A549 (cell line): ENCODE results near the gene TRPV4. TPM values are rescaled to one million over a fixed set of nuclear protein-coding genes. Genes with fewer than 3 reads are reported as not detected.

Source experiments
- ATAC-seq, 2 experiments: fragments of 200-7000 bp in 1 of 2; fragments of >200 bp in 1 of 2; cut with Nextera tagmentation in 1 of 2; cut with Tn5 transposase in 1 of 2; 3 replicates each; pipeline versions ENCODE4 v1.8.0 to v1.9.1; 2018 to 2020; ENCODE audit warnings: mild to moderate bottlenecking in 1 of 2, moderate library complexity in 1 of 2
- CTCF ChIA-PET: fragments of 300-600 bp; sonication (Branson Sonifier 250); formaldehyde crosslinking; extraction: SDS; loops from one replicate; lab custom pipeline; 2021; ENCODE audit warnings: antibody characterized with exemption, inconsistent platforms; lab: Yijun Ruan, JAX
- POLR2A ChIA-PET: fragments of 350-600 bp; formaldehyde crosslinking; extraction: SDS; loops from one replicate; lab custom pipeline; 2021; ENCODE audit warnings: antibody characterized with exemption, inconsistent platforms; lab: Yijun Ruan, JAX
- DNase-seq, 2 experiments: peaks; one replicate each; pipeline versions ENCODE4 v3.0.0 to v3.0.0-alpha.2; 2011 to 2016; ENCODE audit warnings: low read depth in 1 of 2, low spot score in 1 of 2
- FAIRE-seq: peaks from 2 replicates; lab custom pipeline; 2011; peaks lifted over from hg19 to GRCh38; lab: Jason Lieb, UNC
- H3K27ac ChIP-seq, 2 experiments: fragments of >200 bp; sonication (Bioruptor Twin); formaldehyde crosslinking; 3 replicates each; pipeline ENCODE4 v1.5.1; 2016 to 2017
- H3K4me1 ChIP-seq: fragments of >200 bp; sonication (Bioruptor Twin); formaldehyde crosslinking; 3 replicates; pipeline ENCODE4 v1.6.1; 2016
- H3K4me2 ChIP-seq: fragments of >200 bp; sonication (Bioruptor Twin); formaldehyde crosslinking; 3 replicates; pipeline ENCODE4 v1.6.1; 2016
- H3K4me3 ChIP-seq: fragments of >200 bp; sonication (Bioruptor Twin); formaldehyde crosslinking; 3 replicates; pipeline ENCODE4 v1.5.1; 2016
- H3K9me3 ChIP-seq: fragments of >200 bp; sonication (Bioruptor Twin); formaldehyde crosslinking; 3 replicates; pipeline ENCODE4 v1.6.1; 2016
- CEBPB ChIP-seq, 2 experiments: fragments of >200 bp in 1 of 2; sonication (Bioruptor Twin) in 1 of 2; formaldehyde crosslinking in 1 of 2; IDR thresholded peaks; 2 replicates each; pipeline ENCODE4 v1.6.1; 2012 to 2016
- EHMT2 ChIP-seq: fragments of 200-600 bp; sonication (generic); IDR thresholded peaks from 2 replicates; pipeline ENCODE4 v1.6.1; 2016; ENCODE audit warnings: antibody characterized with exemption, low read depth, mild to moderate bottlenecking, moderate library complexity
- ESRRA ChIP-seq: fragments of 150-350 bp; IDR thresholded peaks from 2 replicates; pipeline ENCODE4 v1.6.1; 2014; ENCODE audit warnings: mild to moderate bottlenecking, low read length, borderline replicate concordance
- FOXS1 ChIP-seq: fragments of 250-450 bp; sonication (Bioruptor Pico); IDR thresholded peaks from 2 replicates; pipeline ENCODE4 v1.5.0; 2020; ENCODE audit warnings: mild to moderate bottlenecking, moderate library complexity
- GATA3 ChIP-seq: IDR thresholded peaks from 2 replicates; pipeline ENCODE4 v1.6.1; 2012; ENCODE audit warnings: borderline replicate concordance
- HDAC2 ChIP-seq: fragments of 200-600 bp; sonication (generic); IDR thresholded peaks from 2 replicates; pipeline ENCODE4 v1.6.1; 2016
- HEYL ChIP-seq: fragments of 250-450 bp; sonication (Bioruptor Pico); IDR thresholded peaks from 2 replicates; pipeline ENCODE4 v1.8.0; 2021; ENCODE audit warnings: mild to moderate bottlenecking, moderate library complexity
- HOXB5 ChIP-seq: fragments of 250-450 bp; sonication (Bioruptor Pico); IDR thresholded peaks from 2 replicates; pipeline ENCODE4 v1.5.0; 2020; ENCODE audit warnings: mild to moderate bottlenecking, moderate library complexity
- KDM5A ChIP-seq: fragments of 200-600 bp; sonication (generic); IDR thresholded peaks from 2 replicates; pipeline ENCODE4 v1.6.1; 2016; ENCODE audit warnings: antibody characterized with exemption, mild to moderate bottlenecking
- MAZ ChIP-seq: fragments of 150-350 bp; IDR thresholded peaks from 2 replicates; pipeline ENCODE4 v1.6.1; 2014; ENCODE audit warnings: antibody characterized with exemption, low read depth, low read length, borderline replicate concordance
- NFE2L2 ChIP-seq: fragments of 150-350 bp; conservative IDR thresholded peaks from 2 replicates; pipeline ENCODE4 v1.6.1; 2014; ENCODE audit warnings: low read length
- NR3C1 ChIP-seq: fragments of >200 bp; sonication (Bioruptor Twin); formaldehyde crosslinking; IDR thresholded peaks from 3 replicates; pipeline ENCODE4 v1.6.1; 2017
- POLR2AphosphoS2 ChIP-seq: conservative IDR thresholded peaks from 2 replicates; pipeline ENCODE4 v1.6.1; 2012; ENCODE audit warnings: low read length, improper control_type of control experiment, inconsistent platforms
- RARB ChIP-seq: fragments of 250-450 bp; sonication (Bioruptor Pico); IDR thresholded peaks from 2 replicates; pipeline ENCODE4 v1.8.0; 2021; ENCODE audit warnings: mild to moderate bottlenecking, moderate library complexity
- RCOR1 ChIP-seq: fragments of 150-350 bp; IDR thresholded peaks from 2 replicates; pipeline ENCODE4 v1.6.1; 2014; ENCODE audit warnings: antibody characterized with exemption, low read length, low read depth
- ZFP36 ChIP-seq: fragments of 450-650 bp; IDR thresholded peaks from 2 replicates; pipeline ENCODE4 v1.6.1; 2014; ENCODE audit warnings: borderline replicate concordance; ENCODE audit not compliant: partially characterized antibody
- ZSCAN20 ChIP-seq: fragments of 250-450 bp; sonication (Bioruptor Pico); IDR thresholded peaks from 2 replicates; pipeline ENCODE4 v1.8.0; 2022; ENCODE audit warnings: mild to moderate bottlenecking, moderate library complexity
- WGBS: methylation state at CpG from one replicate; pipeline ENCODE4 v1.1.6; 2017; ENCODE audit errors: missing lambda C conversion rate; 5-methylcytosine and 5-hydroxymethylcytosine counted together
- polyA plus RNA-seq, 4 experiments: library from polyadenylated mRNA; depleted of rRNA in 3 of 4; stranded (reverse); fragments of >200 nt; fragmentation: RNase III in 1 of 4; extraction: RNeasy Plus Mini Kit Qiagen cat#74134 plus additional on column Dnase treatment in 1 of 4; gene quantifications; 2 replicates in 3 of 4; 3 replicates in 1 of 4; pipeline ENCODE4 v1.2.3, GENCODE V29; 2011 to 2017
- TF ChIP-seq, protein P1 (sequence below): fragments of 150-350 bp; IDR thresholded peaks from 2 replicates; pipeline ENCODE4 v1.6.1; 2014; ENCODE audit warnings: low read depth, mild to moderate bottlenecking, low read length
- TF ChIP-seq, protein P2 (sequence below): fragments of 250-450 bp; sonication (Bioruptor Pico); IDR thresholded peaks from 2 replicates; pipeline ENCODE4 v1.5.0; 2021; ENCODE audit warnings: mild to moderate bottlenecking, moderate library complexity, borderline replicate concordance
- TF ChIP-seq, protein P3 (sequence below): fragments of >200 bp; sonication (Bioruptor Twin); formaldehyde crosslinking; IDR thresholded peaks from 2 replicates; pipeline ENCODE4 v1.6.1; 2016
- TF ChIP-seq, protein P4 (sequence below): fragments of 450-650 bp; IDR thresholded peaks from 2 replicates; pipeline ENCODE4 v1.6.1; 2014; ENCODE audit warnings: antibody characterized with exemption
- TF ChIP-seq, protein P5 (sequence below): IDR thresholded peaks from 2 replicates; pipeline ENCODE4 v1.6.1; 2012
- TF ChIP-seq, protein P6 (sequence below): fragments of 250-450 bp; sonication (Bioruptor Pico); IDR thresholded peaks from 2 replicates; pipeline ENCODE4 v1.5.0; 2020; ENCODE audit warnings: low read depth, mild to moderate bottlenecking, moderate library complexity

The TRPV4 gene
- polyA plus RNA-seq, 2 of the 4 experiments (the other 2 are of a cell fraction), result 0.15 to 0.37 TPM

DNA sequence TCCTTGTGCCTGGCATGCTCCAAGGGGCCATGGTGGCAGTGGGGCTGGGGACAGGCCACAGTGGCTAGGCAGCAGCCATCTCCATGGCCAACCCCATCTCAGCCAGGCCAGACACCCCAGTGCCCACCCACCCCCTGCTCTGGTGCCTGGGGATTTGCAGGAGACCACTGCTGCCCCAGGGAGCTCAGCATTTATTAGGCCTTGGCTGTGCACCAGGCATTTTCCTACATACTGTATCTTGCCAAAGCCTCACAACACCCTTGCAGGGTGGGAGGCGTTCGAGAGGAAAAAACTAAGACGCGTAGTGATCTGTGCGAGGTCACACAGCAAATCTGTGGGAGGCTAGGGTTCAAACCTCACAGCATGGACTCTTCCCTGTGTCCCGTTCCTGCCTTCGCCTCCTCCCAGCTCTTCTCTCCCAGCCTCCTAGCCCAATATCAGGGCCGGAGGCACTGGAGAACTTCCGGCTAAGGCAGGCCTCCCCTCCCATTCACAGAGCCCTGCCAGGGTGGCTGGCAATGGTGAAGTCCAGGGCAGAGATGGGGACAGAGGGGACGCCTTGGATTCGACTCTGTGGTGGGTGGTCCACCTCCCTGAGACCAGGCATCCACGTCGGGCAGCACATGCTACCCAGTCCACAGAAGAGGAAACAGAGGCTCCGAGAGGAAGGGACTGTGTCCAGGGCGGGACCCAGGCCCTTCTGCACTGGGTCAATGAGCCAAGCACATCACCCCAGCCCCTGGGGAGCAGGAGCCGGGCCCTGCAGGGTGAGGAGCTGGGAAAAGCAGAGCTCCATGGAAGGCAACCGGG lies 62.1 kb downstream of the TRPV4 start:
- DNase-seq (no peak), ATAC-seq (no peak), FAIRE-seq (no peak)
- H3K4me1 ChIP-seq, result no peaks in the 10 kb centered on the region
- TF ChIP-seq RARB (CRISPR knock-in tag), result no peak
- TF ChIP-seq ZSCAN20, result no peak
- TF ChIP-seq NFE2L2, result no peak
- TF ChIP-seq, protein P1, sequence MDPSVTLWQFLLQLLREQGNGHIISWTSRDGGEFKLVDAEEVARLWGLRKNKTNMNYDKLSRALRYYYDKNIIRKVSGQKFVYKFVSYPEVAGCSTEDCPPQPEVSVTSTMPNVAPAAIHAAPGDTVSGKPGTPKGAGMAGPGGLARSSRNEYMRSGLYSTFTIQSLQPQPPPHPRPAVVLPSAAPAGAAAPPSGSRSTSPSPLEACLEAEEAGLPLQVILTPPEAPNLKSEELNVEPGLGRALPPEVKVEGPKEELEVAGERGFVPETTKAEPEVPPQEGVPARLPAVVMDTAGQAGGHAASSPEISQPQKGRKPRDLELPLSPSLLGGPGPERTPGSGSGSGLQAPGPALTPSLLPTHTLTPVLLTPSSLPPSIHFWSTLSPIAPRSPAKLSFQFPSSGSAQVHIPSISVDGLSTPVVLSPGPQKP, result no peak
- CTCF ChIA-PET, result interaction anchor here (0.8 to 9.3 kb wide), 5 partner anchors 8 to 173 kb away, joined by 3 to 162 read pairs (median 3); no protein-coding TSS in a partner anchor
- H3K9me3 ChIP-seq, result no peaks in the 10 kb centered on the region
- H3K4me2 ChIP-seq, result no peak overlapping the region
- no peak overlapping the region for H3K27ac ChIP-seq
- H3K4me3 ChIP-seq, result no peak overlapping the region
- WGBS, result 77% methylated on average over 17 of the region's 17 CpGs
- POLR2A ChIA-PET, result no interaction called here

DNA sequence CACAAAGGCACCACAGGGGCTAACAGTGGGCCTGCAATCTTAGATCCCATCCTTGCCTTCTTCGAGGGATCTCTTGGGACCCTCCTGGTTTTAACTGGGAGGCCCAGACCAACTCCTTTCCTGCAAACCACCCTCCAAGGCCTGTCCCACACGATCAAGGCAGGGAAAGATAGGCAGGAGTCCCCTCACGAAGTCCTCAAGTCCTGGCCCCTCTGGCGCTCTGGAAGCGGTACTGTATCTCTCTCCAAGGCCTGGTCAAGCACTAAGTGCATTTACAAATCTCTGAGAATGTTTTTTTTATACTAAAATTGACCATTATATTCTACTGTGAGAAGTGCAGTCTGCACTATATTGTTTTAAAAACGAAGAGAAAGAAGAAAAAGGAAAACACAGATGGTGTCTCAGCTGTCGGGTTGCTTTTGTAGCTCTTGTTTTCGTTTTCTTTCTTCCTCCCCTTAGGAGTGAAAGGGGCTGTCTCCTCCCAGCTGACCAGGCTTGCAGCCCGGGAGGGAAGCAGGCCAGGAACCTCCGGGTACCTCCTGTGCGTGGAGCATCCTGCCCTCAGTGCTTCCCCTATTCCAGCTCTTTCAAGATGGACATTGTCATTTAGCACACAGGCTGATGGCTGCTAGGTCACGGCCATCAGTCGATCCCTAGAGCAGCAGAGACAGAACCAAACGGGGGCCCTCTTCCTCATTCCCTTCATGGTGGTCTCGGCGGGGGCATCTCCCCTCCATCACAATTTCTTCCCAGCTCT lies 62.9 kb downstream of the TRPV4 start:
- Histone ChIP-seq H3K27ac (no peak overlapping the region), H3K9me3 (no peaks in the 10 kb centered on the region), H3K4me2 (no peak overlapping the region), H3K4me1 (no peaks in the 10 kb centered on the region), H3K4me3 (no peak overlapping the region)
- ChIA-PET CTCF (interaction anchor here (0.7 to 7.8 kb wide), 4 partner anchors 8 to 172 kb away, joined by 3 to 88 read pairs (median 4); no protein-coding TSS in a partner anchor), POLR2A (no interaction called here)
- FAIRE-seq (no peak), ATAC-seq (no peak), DNase-seq (no peak)
- WGBS, result 58% methylated on average over 16 of the region's 16 CpGs
- TF ChIP-seq ZFP36 (no peak), HDAC2 (no peak), RCOR1 (no peak), CEBPB (IDR thresholded peaks at IDR 0.05) (no peak), EHMT2 (no peak), GATA3 (no peak), ESRRA (no peak), HOXB5 (CRISPR knock-in tag) (no peak), FOXS1 (no peak), HEYL (CRISPR knock-in tag) (no peak), MAZ (no peak), NR3C1 (no peak), POLR2AphosphoS2 (no peak), KDM5A (no peak)
- TF ChIP-seq, protein P2, sequence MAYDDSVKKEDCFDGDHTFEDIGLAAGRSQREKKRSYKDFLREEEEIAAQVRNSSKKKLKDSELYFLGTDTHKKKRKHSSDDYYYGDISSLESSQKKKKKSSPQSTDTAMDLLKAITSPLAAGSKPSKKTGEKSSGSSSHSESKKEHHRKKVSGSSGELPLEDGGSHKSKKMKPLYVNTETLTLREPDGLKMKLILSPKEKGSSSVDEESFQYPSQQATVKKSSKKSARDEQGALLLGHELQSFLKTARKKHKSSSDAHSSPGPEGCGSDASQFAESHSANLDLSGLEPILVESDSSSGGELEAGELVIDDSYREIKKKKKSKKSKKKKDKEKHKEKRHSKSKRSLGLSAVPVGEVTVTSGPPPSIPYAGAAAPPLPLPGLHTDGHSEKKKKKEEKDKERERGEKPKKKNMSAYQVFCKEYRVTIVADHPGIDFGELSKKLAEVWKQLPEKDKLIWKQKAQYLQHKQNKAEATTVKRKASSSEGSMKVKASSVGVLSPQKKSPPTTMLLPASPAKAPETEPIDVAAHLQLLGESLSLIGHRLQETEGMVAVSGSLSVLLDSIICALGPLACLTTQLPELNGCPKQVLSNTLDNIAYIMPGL (CRISPR knock-in tag), result no peak
- TF ChIP-seq, protein P3, sequence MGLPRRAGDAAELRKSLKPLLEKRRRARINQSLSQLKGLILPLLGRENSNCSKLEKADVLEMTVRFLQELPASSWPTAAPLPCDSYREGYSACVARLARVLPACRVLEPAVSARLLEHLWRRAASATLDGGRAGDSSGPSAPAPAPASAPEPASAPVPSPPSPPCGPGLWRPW, result no peak
- TF ChIP-seq, protein P4, sequence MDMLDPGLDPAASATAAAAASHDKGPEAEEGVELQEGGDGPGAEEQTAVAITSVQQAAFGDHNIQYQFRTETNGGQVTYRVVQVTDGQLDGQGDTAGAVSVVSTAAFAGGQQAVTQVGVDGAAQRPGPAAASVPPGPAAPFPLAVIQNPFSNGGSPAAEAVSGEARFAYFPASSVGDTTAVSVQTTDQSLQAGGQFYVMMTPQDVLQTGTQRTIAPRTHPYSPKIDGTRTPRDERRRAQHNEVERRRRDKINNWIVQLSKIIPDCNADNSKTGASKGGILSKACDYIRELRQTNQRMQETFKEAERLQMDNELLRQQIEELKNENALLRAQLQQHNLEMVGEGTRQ, result no peak
- TF ChIP-seq, protein P5, sequence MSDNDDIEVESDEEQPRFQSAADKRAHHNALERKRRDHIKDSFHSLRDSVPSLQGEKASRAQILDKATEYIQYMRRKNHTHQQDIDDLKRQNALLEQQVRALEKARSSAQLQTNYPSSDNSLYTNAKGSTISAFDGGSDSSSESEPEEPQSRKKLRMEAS, result no peak
- TF ChIP-seq, protein P6, sequence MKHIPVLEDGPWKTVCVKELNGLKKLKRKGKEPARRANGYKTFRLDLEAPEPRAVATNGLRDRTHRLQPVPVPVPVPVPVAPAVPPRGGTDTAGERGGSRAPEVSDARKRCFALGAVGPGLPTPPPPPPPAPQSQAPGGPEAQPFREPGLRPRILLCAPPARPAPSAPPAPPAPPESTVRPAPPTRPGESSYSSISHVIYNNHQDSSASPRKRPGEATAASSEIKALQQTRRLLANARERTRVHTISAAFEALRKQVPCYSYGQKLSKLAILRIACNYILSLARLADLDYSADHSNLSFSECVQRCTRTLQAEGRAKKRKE, result no peak
